Measurements from ENCODE around the gene SLC35F2.

The SLC35F2 gene

GRCh38 chr11:107827041-107827440, 31.5 kb downstream of the SLC35F2 start:
- H3K27ac Mint-ChIP-seq = no peak overlapping the region
- DNase-seq = no peak
- ATAC-seq (replicated peaks) = no peak
- no peaks in the 10 kb centered on the region for H3K9me3 Mint-ChIP-seq
- H3K36me3 Mint-ChIP-seq (ENCODE audit: insufficient read depth) = no peaks in the 10 kb centered on the region
- H3K27me3 Mint-ChIP-seq = no peaks in the 10 kb centered on the region
- no peak overlapping the region for H3K4me3 Mint-ChIP-seq
- no peaks in the 10 kb centered on the region for H3K4me1 Mint-ChIP-seq (ENCODE audit: low read depth in 2 of 2)

GRCh38 chr11:107825875-107826274, 32.7 kb downstream of the SLC35F2 start:
- no peak overlapping the region for H3K4me3 Mint-ChIP-seq
- no peak for DNase-seq
- H3K27ac Mint-ChIP-seq = no peak overlapping the region
- H3K36me3 Mint-ChIP-seq (ENCODE audit: insufficient read depth) = no peaks in the 10 kb centered on the region
- peaks cover 0 to 4% of the 10 kb centered on the region in 2 donors for H3K4me1 Mint-ChIP-seq (ENCODE audit: low read depth in 2 of 2)
- H3K9me3 Mint-ChIP-seq = no peaks in the 10 kb centered on the region
- ATAC-seq (replicated peaks) = no peak
- no peaks in the 10 kb centered on the region for H3K27me3 Mint-ChIP-seq

GRCh38 chr11:107824668-107825369, 33.8 kb downstream of the SLC35F2 start:
- DNase-seq (no peak), ATAC-seq (replicated peaks) (no peak)
- no peak overlapping the region for H3K27ac Mint-ChIP-seq
- no peaks in the 10 kb centered on the region for H3K36me3 Mint-ChIP-seq (ENCODE audit: insufficient read depth)
- H3K27me3 Mint-ChIP-seq = no peaks in the 10 kb centered on the region
- H3K4me1 Mint-ChIP-seq (ENCODE audit: low read depth in 2 of 2) = peaks cover 0 to 5% of the 10 kb centered on the region in 2 donors
- H3K9me3 Mint-ChIP-seq = no peaks in the 10 kb centered on the region
- H3K4me3 Mint-ChIP-seq = no peak overlapping the region

- H3K36me3 Mint-ChIP-seq (ENCODE audit: insufficient read depth) = no peaks in the 10 kb centered on the region
- H3K4me1 Mint-ChIP-seq (ENCODE audit: low read depth in 2 of 2) = peaks cover 0 to 5% of the 10 kb centered on the region in 2 donors
- H3K27me3 Mint-ChIP-seq = no peaks in the 10 kb centered on the region
- ATAC-seq (replicated peaks) (no peak), DNase-seq (no peak)
- H3K4me3 Mint-ChIP-seq = no peak overlapping the region
- H3K27ac Mint-ChIP-seq = no peak overlapping the region
- H3K9me3 Mint-ChIP-seq = no peaks in the 10 kb centered on the region
These were observed 37.2 kb downstream of the SLC35F2 start for GRCh38 chr11:107821199-107821927.

- Mint-ChIP-seq H3K27ac (no peak overlapping the region), H3K27me3 (no peaks in the 10 kb centered on the region), H3K36me3 (ENCODE audit: insufficient read depth) (no peaks in the 10 kb centered on the region), H3K4me1 (ENCODE audit: low read depth in 2 of 2) (peaks cover 0 to 5% of the 10 kb centered on the region in 2 donors), H3K4me3 (no peak overlapping the region), H3K9me3 (no peaks in the 10 kb centered on the region)
- ATAC-seq (replicated peaks) (no peak), DNase-seq (no peak)
These were observed 39.1 kb downstream of the SLC35F2 start for GRCh38 chr11:107819361-107820014.

- no peaks in the 10 kb centered on the region for H3K36me3 Mint-ChIP-seq (ENCODE audit: insufficient read depth)
- H3K27me3 Mint-ChIP-seq = no peaks in the 10 kb centered on the region
- H3K27ac Mint-ChIP-seq = no peak overlapping the region
These were observed 40.1 kb downstream of the SLC35F2 start for GRCh38 chr11:107818491-107818890.

GRCh38 chr11:107816028-107816427, 42.6 kb downstream of the SLC35F2 start:
- Mint-ChIP-seq H3K4me3 (no peak overlapping the region), H3K36me3 (ENCODE audit: insufficient read depth) (no peaks in the 10 kb centered on the region), H3K4me1 (ENCODE audit: low read depth in 2 of 2) (peaks cover 0 to 2% of the 10 kb centered on the region in 2 donors), H3K9me3 (no peaks in the 10 kb centered on the region), H3K27me3 (no peaks in the 10 kb centered on the region), H3K27ac (no peak overlapping the region)
- DNase-seq (no peak), ATAC-seq (replicated peaks) (no peak)

More at GRCh38 chr11:107818491-107818890, 40.1 kb downstream of the SLC35F2 start:
- ATAC-seq (replicated peaks) (no peak), DNase-seq (no peak)
- Mint-ChIP-seq H3K4me1 (ENCODE audit: low read depth in 2 of 2) (peaks cover 0 to 5% of the 10 kb centered on the region in 2 donors), H3K4me3 (no peak overlapping the region), H3K9me3 (no peaks in the 10 kb centered on the region)

- H3K4me1 Mint-ChIP-seq (ENCODE audit: low read depth in 2 of 2) = peaks cover 0 to 4% of the 10 kb centered on the region in 2 donors
- no peak overlapping the region for H3K4me3 Mint-ChIP-seq
- H3K9me3 Mint-ChIP-seq = no peaks in the 10 kb centered on the region
- H3K27ac Mint-ChIP-seq = no peak overlapping the region
- peaks cover 10% of the 10 kb centered on the region for H3K36me3 Mint-ChIP-seq (ENCODE audit: insufficient read depth)
- ATAC-seq (replicated peaks) = no peak
- H3K27me3 Mint-ChIP-seq = no peaks in the 10 kb centered on the region
- DNase-seq = no peak
These were observed 47.7 kb downstream of the SLC35F2 start for GRCh38 chr11:107810875-107811274.

- H3K27ac Mint-ChIP-seq = no peak overlapping the region
These were observed 50.1 kb downstream of the SLC35F2 start for GRCh38 chr11:107808521-107808920.

GRCh38 chr11:107804971-107805370, 53.6 kb downstream of the SLC35F2 start:
- H3K4me3 Mint-ChIP-seq = no peak overlapping the region
- DNase-seq = no peak
- H3K27me3 Mint-ChIP-seq = no peaks in the 10 kb centered on the region
- no peak overlapping the region for H3K27ac Mint-ChIP-seq
- H3K9me3 Mint-ChIP-seq = no peaks in the 10 kb centered on the region
- peaks cover 14% of the 10 kb centered on the region for H3K36me3 Mint-ChIP-seq (ENCODE audit: insufficient read depth)
- no peak for ATAC-seq (replicated peaks)
- H3K4me1 Mint-ChIP-seq (ENCODE audit: low read depth in 2 of 2) = peaks cover 0 to 4% of the 10 kb centered on the region in 2 donors

More at GRCh38 chr11:107808521-107808920, 50.1 kb downstream of the SLC35F2 start:
- Mint-ChIP-seq H3K9me3 (no peaks in the 10 kb centered on the region), H3K4me1 (ENCODE audit: low read depth in 2 of 2) (peaks cover 0 to 4% of the 10 kb centered on the region in 2 donors), H3K36me3 (ENCODE audit: insufficient read depth) (peaks cover 14% of the 10 kb centered on the region), H3K4me3 (no peak overlapping the region), H3K27me3 (no peaks in the 10 kb centered on the region)
- DNase-seq (no peak), ATAC-seq (replicated peaks) (no peak)

GRCh38 chr11:107804211-107804610, 54.4 kb downstream of the SLC35F2 start:
- Mint-ChIP-seq H3K36me3 (ENCODE audit: insufficient read depth) (peaks cover 16% of the 10 kb centered on the region), H3K27ac (no peak overlapping the region), H3K27me3 (no peaks in the 10 kb centered on the region), H3K9me3 (no peaks in the 10 kb centered on the region), H3K4me3 (no peak overlapping the region), H3K4me1 (ENCODE audit: low read depth in 2 of 2) (peaks cover 0 to 4% of the 10 kb centered on the region in 2 donors)
- DNase-seq (no peak), ATAC-seq (replicated peaks) (no peak)

GRCh38 chr11:107801641-107802040, 56.9 kb downstream of the SLC35F2 start:
- H3K36me3 Mint-ChIP-seq (ENCODE audit: insufficient read depth) = peaks cover 12% of the 10 kb centered on the region
- H3K4me1 Mint-ChIP-seq (ENCODE audit: low read depth in 2 of 2) = no peaks in the 10 kb centered on the region

GRCh38 chr11:107799218-107799859, 59.2 kb downstream of the SLC35F2 start:
- H3K27ac Mint-ChIP-seq = no peak overlapping the region
- no peaks in the 10 kb centered on the region for H3K27me3 Mint-ChIP-seq
- H3K4me1 Mint-ChIP-seq (ENCODE audit: low read depth in 2 of 2) = no peaks in the 10 kb centered on the region
- ATAC-seq (replicated peaks) (peak; percentile 72), DNase-seq (peak; percentile 43 to 62 (median 50))
- peaks cover 13% of the 10 kb centered on the region for H3K36me3 Mint-ChIP-seq (ENCODE audit: insufficient read depth)
- H3K4me3 Mint-ChIP-seq = no peak overlapping the region
- H3K9me3 Mint-ChIP-seq = no peaks in the 10 kb centered on the region

More at GRCh38 chr11:107801641-107802040, 56.9 kb downstream of the SLC35F2 start:
- no peak for ATAC-seq (replicated peaks)
- no peaks in the 10 kb centered on the region for H3K27me3 Mint-ChIP-seq
- DNase-seq = no peak
- H3K27ac Mint-ChIP-seq = no peak overlapping the region
- no peaks in the 10 kb centered on the region for H3K9me3 Mint-ChIP-seq
- no peak overlapping the region for H3K4me3 Mint-ChIP-seq
